Measurements from ENCODE around the gene SCN8A.

The SCN8A gene

GRCh38 chr12:51748235-51748634 is 157.2 kb downstream of the SCN8A start:
- H3K4me3 ChIP-seq (ENCODE audit: low read depth, low read length), result no peak overlapping the region
- no peak for TF ChIP-seq CTCF (IDR thresholded peaks at IDR 0.05; ENCODE audit: borderline replicate concordance, insufficient read depth, low read depth, low read length)

GRCh38 chr12:51749206-51749985 is 158.4 kb downstream of the SCN8A start:
- TF ChIP-seq CTCF (IDR thresholded peaks at IDR 0.05; ENCODE audit: borderline replicate concordance, insufficient read depth, low read depth, low read length), result no peak
- no peak overlapping the region for H3K4me3 ChIP-seq (ENCODE audit: low read depth, low read length)

GRCh38 chr12:51749986-51750317 is 158.9 kb downstream of the SCN8A start:
- no peak overlapping the region for H3K4me3 ChIP-seq (ENCODE audit: low read depth, low read length)
- TF ChIP-seq CTCF (IDR thresholded peaks at IDR 0.05; ENCODE audit: borderline replicate concordance, insufficient read depth, low read depth, low read length), result no peak

GRCh38 chr12:51751661-51752060 is 160.6 kb downstream of the SCN8A start:
- no peak overlapping the region for H3K4me3 ChIP-seq (ENCODE audit: low read depth, low read length)
- TF ChIP-seq CTCF (IDR thresholded peaks at IDR 0.05; ENCODE audit: borderline replicate concordance, insufficient read depth, low read depth, low read length), result no peak

GRCh38 chr12:51752234-51752889 is 161.3 kb downstream of the SCN8A start:
- no peak overlapping the region for H3K4me3 ChIP-seq (ENCODE audit: low read depth, low read length)
- TF ChIP-seq CTCF (IDR thresholded peaks at IDR 0.05; ENCODE audit: borderline replicate concordance, insufficient read depth, low read depth, low read length), result no peak

- no peak for TF ChIP-seq CTCF (IDR thresholded peaks at IDR 0.05; ENCODE audit: borderline replicate concordance, insufficient read depth, low read depth, low read length)
- H3K4me3 ChIP-seq (ENCODE audit: low read depth, low read length), result no peak overlapping the region
Measured at GRCh38 chr12:51753980-51754675, 163.1 kb downstream of the SCN8A start.
